GM13977 (cell line): Measurements from ENCODE around the gene NECTIN3.
A peak's percentile ranks its signal among the peaks of the same experiment; 100 is the strongest.

Source experiments
- DNase-seq: peaks from one replicate; pipeline ENCODE4 v3.0.0; 2012; ENCODE audit warnings: low spot score
- CTCF ChIP-seq: IDR thresholded peaks from 2 replicates; pipeline ENCODE4 v1.5.1; 2012; ENCODE audit warnings: mild to moderate bottlenecking, control low read depth; ENCODE audit not compliant: insufficient read depth; ENCODE audit errors: extremely low read depth, missing control alignments
- in situ Hi-C: fragments of 300-500 bp; cut with MboI; formaldehyde crosslinking; loops from one replicate; pipeline ENCODE4 v1.12.0; 2022; ENCODE audit warnings: low sequenced_read_pairs, low pct_unique_long_range_greater_than_20kb, mixed read lengths, inconsistent platforms; ENCODE audit not compliant: unreplicated experiment

The NECTIN3 gene

DNA sequence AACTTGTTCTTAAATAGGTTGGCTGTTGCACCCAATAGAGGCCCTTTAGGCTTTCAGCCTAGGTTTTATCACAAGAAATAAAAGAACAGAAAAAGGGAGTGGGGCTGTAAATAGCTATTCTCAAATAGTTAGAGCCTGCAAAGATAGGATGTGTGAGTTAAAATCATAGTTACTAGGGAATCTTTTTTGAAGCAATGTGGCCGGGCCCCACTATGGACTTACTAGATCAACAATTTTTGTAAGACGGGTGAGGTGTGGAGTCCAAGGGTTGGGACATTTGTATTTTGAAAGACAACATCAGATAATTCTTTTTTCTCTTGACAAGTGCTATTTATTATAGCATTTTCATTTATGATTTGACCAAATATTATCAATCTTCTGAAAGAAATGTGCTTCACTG lies 5.8 kb downstream of the NECTIN3 start:
- TF ChIP-seq CTCF: no peak
- in situ Hi-C loops: no loop called here
- DNase-seq: no peak

GRCh38 chr3:111080413-111080812 lies 8.8 kb downstream of the NECTIN3 start:
- in situ Hi-C loops: no loop called here
- no peak for DNase-seq

GRCh38 chr3:111081008-111081545 lies 9.5 kb downstream of the NECTIN3 start:
- DNase-seq: no peak
- in situ Hi-C loops: no loop called here
- no peak for TF ChIP-seq CTCF

More at GRCh38 chr3:111080413-111080812, 8.8 kb downstream of the NECTIN3 start:
- TF ChIP-seq CTCF: peak; percentile 35

GRCh38 chr3:111084911-111085310 lies 13.3 kb downstream of the NECTIN3 start:
- TF ChIP-seq CTCF: no peak
- no peak for DNase-seq
- in situ Hi-C loops: no loop called here

DNA sequence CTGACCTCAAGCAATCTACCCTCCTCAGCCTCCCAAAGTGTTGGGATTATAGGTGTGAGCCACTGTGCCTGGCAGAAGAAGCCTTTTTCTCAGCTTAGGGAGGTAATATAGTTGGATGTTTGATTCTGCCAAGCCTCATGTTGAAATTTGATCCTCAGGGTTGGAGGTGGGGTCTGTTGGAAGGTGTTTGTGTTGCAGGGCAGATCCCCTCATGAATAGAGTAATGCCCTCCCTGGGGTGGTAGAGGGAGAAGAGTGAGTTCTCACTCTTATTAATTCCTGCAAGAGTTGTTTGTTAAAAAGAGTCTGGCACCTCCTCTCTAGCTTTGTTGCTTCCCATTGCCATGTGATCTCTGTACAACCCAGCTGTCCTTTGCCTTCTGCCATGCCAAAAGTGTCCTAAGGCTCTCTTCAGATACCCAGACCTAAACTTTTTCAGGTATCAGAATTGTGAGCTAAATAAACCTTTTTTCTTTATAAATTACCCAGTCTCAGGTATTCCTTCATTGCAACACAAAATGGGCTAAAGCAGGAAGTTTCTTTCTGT lies 16.4 kb downstream of the NECTIN3 start:
- DNase-seq: no peak
- in situ Hi-C loops: no loop called here
- no peak for TF ChIP-seq CTCF

- DNase-seq: no peak
- in situ Hi-C loops: no loop called here
- no peak for TF ChIP-seq CTCF
Observed at GRCh38 chr3:111096487-111097209, 25.0 kb downstream of the NECTIN3 start.
